IMR-90 (cell line): ENCODE results near the gene FMC1.

Experiments
- BHLHE40 ChIP-seq: fragments of 150-350 bp; IDR thresholded peaks from 2 replicates; pipeline ENCODE4 v1.6.1; 2016; ENCODE audit warnings: mild to moderate bottlenecking, low read depth, low read length
- CHD1 ChIP-seq: IDR thresholded peaks from 2 replicates; pipeline ENCODE4 v1.6.1; 2012; ENCODE audit warnings: low read depth, low read length, improper control_type of control experiment
- MAFK ChIP-seq: IDR thresholded peaks from 2 replicates; pipeline ENCODE4 v1.6.1; 2012; ENCODE audit warnings: low read depth, low read length, improper control_type of control experiment
- MAZ ChIP-seq: IDR thresholded peaks from 2 replicates; pipeline ENCODE4 v1.6.1; 2012; ENCODE audit warnings: low read depth, mild to moderate bottlenecking, low read length, improper control_type of control experiment, moderate library complexity, borderline replicate concordance
- MXI1 ChIP-seq: IDR thresholded peaks from 2 replicates; pipeline ENCODE4 v1.6.1; 2012; ENCODE audit warnings: low read depth, mild to moderate bottlenecking, low read length, moderate library complexity, borderline replicate concordance
- POLR2A ChIP-seq: IDR thresholded peaks from 2 replicates; pipeline ENCODE4 v1.6.1; 2012; ENCODE audit warnings: mild to moderate bottlenecking, low read depth, low read length
- RCOR1 ChIP-seq: IDR thresholded peaks from 2 replicates; pipeline ENCODE4 v1.6.1; 2012; ENCODE audit warnings: mild to moderate bottlenecking, low read length, improper control_type of control experiment; ENCODE audit not compliant: insufficient replicate concordance
- TF ChIP-seq, protein P1 (sequence below): conservative IDR thresholded peaks from 2 replicates; pipeline ENCODE4 v1.5.1; 2012; ENCODE audit warnings: mild to moderate bottlenecking, low read depth, low read length, improper control_type of control experiment
- TF ChIP-seq, protein P2 (sequence below): fragments of 150-350 bp; IDR thresholded peaks from 2 replicates; pipeline ENCODE4 v1.6.1; 2017; ENCODE audit warnings: mild to moderate bottlenecking, antibody characterized with exemption, low read length, low read depth

DNA sequence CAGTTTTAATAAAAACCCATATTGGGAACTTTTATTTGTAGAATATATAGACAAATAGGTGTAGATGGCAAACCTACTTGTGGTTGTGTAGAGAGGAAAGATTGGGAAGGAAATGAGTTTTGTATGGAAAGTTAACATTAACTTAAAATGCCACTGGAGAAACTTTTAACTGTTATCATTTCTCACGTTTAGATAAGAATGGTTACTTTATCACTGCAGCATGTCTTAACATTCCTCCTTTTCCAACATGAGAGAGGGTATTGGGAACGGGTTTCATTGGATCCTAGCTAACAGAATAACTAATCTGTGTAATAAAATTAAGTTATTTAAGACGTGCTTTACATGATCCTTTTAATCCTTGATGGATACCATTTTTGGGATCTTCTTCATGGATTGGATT is 20.4 kb downstream of the FMC1 start:
- TF ChIP-seq CHD1 (no peak), POLR2A (no peak), BHLHE40 (no peak), RCOR1 (no peak), MAFK (no peak), MXI1 (no peak), MAZ (no peak)
- TF ChIP-seq, protein P1, sequence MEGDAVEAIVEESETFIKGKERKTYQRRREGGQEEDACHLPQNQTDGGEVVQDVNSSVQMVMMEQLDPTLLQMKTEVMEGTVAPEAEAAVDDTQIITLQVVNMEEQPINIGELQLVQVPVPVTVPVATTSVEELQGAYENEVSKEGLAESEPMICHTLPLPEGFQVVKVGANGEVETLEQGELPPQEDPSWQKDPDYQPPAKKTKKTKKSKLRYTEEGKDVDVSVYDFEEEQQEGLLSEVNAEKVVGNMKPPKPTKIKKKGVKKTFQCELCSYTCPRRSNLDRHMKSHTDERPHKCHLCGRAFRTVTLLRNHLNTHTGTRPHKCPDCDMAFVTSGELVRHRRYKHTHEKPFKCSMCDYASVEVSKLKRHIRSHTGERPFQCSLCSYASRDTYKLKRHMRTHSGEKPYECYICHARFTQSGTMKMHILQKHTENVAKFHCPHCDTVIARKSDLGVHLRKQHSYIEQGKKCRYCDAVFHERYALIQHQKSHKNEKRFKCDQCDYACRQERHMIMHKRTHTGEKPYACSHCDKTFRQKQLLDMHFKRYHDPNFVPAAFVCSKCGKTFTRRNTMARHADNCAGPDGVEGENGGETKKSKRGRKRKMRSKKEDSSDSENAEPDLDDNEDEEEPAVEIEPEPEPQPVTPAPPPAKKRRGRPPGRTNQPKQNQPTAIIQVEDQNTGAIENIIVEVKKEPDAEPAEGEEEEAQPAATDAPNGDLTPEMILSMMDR = no peak
- TF ChIP-seq, protein P2, sequence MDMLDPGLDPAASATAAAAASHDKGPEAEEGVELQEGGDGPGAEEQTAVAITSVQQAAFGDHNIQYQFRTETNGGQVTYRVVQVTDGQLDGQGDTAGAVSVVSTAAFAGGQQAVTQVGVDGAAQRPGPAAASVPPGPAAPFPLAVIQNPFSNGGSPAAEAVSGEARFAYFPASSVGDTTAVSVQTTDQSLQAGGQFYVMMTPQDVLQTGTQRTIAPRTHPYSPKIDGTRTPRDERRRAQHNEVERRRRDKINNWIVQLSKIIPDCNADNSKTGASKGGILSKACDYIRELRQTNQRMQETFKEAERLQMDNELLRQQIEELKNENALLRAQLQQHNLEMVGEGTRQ = no peak
